ENCODE results near the gene LRP5.
"Not testable (repeated sequence)": the region's sequence is repeated elsewhere in the genome, so short reads cannot be mapped to it uniquely, and the experiment has no call there.

The LRP5 gene

DNA sequence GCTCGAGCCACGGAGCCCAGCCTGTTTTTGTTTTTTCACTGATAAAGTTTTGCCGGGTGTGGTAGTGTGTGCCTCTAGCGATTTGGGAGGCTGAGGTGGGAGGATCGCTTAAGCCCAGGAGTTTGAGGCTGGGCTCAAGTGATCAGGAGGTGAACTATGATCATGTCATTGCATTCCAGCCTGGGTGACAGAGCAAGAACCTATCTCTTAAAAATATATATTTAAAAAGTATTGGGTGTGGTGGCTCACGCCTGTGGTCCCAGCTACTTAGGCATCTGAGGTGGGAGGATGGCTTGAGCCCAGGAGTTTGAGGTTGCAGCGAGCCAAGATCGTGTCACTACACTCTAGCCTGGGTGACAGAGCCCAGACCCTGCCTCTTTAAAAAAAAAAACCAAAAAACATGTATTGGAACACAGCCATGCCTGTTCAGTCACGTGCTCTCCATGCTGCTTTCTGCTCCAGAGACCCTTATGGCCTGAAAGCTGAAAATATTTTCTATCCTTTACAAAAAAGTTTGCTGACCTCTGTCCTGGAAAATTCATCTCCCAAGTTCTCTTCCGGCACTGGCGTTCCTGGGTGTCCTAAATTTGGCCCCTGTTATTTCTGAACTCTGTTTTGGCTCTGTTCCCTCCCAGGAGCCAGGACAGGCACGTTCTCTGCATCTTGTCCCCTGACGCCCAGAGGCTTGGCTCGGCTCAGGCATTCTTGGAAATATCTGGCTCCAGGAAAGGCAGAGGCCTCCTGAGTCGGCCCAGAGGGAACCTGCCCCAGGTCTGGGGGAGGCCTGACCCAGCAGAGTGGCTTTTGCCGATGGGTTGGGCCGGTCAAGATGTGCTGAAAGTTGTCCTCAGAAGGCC, 86.8 kb downstream of the LRP5 start:
- DNase-seq: peak; percentile 50

DNA sequence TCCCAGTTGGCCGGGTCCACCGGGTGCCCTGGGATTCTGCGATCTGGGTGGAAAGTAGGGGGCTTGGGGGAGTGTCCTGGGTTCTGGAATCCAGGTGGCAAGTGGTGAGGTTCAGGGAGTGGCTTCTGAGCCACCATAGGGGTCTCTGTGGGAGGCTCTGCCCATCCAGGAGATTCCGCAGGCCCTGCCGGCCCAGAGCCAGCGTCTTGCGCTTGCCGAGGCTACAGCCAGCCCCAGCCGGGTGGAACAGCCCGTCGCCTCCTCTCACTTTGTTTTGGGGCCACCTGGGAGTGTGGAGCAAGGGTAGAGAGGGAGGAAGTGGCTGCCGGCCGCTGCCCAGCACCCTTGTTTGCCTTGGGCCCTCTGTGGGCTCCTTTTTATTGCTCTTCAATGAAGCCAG, 87.5 kb downstream of the LRP5 start:
- DNase-seq: no peak

DNA sequence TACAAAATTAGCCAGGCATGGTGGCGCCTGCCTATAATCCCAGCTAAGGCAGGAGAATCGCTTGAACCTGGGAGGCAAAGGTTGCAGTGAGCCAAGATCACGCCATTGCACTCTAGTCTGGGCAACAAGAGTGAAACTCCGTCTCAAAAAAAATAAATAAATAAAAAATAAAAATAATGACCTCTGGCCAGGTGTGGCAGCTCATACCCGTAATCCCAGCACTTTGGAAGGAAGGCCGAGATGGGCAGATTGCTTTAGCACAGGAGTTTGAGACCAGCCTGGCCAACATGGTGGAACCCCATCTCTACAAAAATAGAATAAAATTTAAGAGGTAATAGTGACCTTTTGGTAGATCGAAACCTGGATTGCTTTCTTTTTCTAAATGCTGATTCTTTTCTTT, 88.2 kb downstream of the LRP5 start:
- not testable (repeated sequence) for DNase-seq

DNA sequence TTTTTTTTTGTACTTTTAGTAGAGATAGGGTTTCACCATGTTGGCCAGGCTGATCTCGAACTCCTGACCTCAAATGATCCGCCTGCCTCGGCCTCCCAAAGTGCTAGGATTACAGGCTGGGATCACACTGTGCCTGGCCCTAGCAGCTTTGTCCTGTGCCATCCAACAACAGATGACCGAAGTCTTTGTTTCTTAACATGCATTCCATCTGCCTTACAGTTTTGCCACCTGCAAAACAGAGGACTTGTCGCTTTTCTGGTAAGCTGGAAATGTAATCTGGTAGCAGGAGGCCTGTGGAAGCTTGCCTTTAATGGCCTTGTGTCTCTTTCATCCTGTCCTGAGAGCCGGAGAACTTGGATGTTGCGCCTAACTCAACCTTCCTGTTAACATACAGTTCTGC, 89.5 kb downstream of the LRP5 start:
- DNase-seq: no peak

DNA sequence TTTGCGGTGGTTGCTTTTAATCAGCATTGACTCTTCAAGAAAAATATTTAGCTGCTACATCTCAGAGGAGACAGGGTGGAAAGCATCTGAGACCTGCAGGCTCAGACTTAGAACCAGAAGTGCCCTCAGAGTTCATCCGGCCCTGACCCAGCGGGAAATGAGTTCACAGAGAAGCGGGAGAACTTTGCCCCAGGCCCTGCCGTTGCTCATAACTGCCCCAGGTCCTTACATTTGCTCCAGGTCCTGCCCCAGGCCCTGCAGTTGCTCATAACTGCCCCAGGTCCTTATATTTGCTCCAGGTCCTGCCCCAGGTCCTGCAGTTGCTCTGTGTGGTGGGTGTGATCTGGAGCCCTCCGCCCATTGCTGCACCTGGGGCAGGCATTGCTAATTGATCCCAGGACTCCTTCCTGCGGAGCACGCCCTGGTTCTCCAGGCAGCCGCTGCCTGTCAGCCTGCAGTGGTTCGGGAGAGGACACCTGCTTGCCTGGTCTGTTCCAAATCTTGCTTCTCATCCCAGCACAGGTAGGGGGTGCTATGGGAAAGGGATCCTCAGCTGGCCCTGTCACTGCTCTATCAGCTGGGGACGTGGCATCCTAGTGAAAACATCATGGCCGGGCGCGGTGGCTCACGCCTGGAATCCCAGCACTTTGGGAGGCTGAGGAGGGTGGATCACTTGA, 90.1 kb downstream of the LRP5 start:
- no peak for DNase-seq

DNA sequence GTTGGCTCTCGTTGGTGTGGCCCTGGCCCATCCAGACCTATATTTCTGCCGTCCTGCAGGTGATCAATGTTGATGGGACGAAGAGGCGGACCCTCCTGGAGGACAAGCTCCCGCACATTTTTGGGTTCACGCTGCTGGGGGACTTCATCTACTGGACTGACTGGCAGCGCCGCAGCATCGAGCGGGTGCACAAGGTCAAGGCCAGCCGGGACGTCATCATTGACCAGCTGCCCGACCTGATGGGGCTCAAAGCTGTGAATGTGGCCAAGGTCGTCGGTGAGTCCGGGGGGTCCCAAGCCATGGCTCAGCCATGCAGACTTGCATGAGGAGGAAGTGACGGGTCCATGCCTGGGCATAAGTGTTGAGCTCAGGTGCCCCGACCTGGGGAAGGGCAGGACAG, 91.0 kb downstream of the LRP5 start:
- DNase-seq: no peak

DNA sequence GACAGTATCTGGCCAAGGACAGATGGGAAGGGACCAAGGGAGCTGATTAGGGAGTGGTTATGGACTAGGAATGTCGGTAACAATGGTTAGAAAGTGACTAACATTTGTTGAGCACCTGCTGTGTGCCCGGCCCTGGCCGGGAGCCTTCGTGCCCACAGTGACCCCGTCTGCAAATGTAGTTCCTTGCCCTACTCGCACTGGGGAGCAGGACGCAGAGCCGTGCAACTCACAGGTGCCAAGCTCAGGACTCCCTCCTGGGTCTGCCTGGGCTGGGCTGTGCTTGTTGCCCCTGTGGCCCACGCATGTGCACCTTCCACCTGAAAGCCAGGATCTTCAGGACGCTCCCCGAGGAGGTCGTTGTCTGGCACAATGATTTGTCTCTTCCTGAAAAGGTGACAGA, 91.4 kb downstream of the LRP5 start:
- no peak for DNase-seq

DNA sequence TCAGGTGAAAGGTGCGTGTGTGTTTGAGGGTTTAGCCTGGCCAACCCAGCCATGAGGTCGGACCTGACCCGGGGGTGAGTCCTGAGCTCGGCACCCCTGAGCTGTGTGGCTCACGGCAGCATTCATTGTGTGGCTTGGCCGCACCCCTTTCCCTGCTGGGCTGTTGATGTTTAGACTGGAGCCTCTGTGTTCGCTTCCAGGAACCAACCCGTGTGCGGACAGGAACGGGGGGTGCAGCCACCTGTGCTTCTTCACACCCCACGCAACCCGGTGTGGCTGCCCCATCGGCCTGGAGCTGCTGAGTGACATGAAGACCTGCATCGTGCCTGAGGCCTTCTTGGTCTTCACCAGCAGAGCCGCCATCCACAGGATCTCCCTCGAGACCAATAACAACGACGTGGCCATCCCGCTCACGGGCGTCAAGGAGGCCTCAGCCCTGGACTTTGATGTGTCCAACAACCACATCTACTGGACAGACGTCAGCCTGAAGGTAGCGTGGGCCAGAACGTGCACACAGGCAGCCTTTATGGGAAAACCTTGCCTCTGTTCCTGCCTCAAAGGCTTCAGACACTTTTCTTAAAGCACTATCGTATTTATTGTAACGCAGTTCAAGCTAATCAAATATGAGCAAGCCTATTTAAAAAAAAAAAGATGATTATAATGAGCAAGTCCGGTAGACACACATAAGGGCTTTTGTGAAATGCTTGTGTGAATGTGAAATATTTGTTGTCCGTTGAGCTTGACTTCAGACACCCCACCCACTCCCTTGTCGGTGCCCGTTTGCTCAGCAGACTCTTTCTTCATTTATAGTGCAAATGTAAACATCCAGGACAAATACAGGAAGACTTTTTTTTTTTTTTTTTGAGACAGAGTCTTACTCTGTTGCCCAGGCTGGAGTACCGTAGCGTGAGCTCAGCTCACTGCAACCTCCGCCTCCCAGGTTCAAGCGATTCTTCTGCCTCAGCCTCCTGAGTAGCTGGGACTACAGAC, 94.2 kb downstream of the LRP5 start:
- no peak for DNase-seq

DNA sequence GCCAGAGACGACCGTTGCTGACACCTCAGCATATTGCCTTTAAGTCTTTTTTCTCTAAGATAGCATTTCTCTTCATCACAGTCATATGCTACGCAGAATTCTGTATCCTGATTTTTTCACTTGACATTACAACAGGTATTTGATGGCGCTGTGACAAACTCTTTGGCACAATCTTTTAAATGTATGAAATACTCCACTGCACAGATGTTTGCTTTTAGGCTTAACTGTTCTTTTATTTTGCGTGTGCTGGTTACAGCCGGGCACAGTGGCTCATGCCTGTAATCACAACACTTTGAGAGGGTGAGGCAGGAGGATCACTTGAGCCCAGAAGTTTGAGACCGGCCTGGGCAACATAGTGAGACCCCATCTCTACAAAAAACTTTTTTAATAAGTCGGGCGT, 96.1 kb downstream of the LRP5 start:
- no peak for DNase-seq

DNA sequence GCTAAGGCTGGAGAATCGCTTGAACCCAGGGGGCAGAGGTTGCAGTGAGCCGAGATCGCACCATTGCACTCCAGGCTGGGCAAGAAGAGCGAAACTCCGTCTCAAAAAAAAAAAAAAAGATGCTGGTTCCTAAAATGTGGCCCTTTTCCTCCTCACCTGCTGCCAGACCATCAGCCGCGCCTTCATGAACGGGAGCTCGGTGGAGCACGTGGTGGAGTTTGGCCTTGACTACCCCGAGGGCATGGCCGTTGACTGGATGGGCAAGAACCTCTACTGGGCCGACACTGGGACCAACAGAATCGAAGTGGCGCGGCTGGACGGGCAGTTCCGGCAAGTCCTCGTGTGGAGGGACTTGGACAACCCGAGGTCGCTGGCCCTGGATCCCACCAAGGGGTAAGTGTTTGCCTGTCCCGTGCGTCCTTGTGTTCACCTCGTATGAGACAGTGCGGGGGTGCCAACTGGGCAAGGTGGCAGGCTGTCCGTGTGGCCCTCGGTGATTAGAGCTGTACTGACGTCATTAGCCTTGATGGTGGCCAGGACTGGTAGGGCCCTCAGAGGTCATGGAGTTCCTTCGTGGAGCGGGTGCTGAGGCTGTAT, 97.5 kb downstream of the LRP5 start:
- no peak for DNase-seq

DNA sequence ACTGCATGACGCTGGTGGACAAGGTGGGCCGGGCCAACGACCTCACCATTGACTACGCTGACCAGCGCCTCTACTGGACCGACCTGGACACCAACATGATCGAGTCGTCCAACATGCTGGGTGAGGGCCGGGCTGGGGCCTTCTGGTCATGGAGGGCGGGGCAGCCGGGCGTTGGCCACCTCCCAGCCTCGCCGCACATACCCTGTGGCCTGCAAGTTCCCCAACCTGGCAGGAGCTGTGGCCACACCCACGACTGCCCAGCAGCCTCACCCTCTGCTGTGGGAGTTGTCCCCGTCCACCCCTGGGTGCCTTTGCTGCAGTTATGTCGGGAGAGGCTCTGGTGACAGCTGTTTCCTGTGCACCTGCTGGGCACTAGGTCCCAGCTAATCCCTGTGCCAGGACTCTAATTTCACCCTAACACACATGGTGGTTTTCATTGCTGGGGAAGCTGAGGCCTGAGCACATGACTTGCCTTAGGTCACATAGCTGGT, 99.2 kb downstream of the LRP5 start:
- peak; percentile 31 for DNase-seq

DNA sequence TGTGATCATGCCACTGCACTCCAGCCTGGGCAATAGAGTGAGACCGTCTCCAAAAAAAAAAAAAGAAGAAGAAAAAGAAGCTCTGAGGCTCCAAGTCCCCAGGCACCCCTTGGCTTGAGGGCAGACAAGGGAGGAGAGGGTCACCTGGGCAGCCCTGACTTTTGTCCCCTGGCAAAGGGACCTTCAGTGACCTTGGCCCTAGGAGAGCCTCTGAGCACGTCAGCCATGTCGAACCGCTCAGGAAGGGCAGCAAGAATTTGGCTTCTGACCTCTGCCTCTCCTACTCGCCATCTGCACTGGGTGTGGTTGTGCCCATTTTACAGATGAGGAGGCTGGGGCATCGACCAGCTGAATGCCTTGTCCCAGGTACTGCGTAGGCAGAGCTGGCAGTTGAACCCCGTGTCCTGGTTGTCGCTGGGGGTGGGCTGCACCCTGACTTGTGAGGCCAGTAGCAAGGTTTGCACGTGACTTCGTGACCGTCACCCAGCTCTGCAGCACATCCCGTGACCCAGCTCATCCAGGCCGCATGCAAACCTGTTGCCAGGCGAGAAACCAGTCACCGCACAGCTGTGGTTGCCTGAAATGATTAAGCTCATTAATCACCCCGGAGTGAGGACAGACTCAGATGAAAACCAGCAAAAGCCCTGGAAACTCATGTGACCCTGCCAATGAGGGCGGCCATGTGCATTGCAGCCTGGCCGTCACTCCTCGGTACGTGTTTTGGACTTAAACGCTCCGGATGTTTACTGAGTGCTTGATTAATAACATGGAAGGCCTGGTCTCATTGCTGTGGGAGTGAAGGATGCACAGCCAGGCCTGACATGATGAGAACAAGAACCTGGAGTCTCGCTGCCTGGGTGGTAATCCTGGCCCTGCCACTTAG, 100.4 kb downstream of the LRP5 start:
- no peak for DNase-seq

DNA sequence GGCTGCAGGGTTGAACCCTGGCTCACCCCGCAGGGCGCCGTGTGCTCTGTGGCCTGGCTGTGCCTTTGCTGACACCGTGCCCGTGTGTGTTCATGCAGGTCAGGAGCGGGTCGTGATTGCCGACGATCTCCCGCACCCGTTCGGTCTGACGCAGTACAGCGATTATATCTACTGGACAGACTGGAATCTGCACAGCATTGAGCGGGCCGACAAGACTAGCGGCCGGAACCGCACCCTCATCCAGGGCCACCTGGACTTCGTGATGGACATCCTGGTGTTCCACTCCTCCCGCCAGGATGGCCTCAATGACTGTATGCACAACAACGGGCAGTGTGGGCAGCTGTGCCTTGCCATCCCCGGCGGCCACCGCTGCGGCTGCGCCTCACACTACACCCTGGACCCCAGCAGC, 101.2 kb downstream of the LRP5 start:
- DNase-seq: no peak

DNA sequence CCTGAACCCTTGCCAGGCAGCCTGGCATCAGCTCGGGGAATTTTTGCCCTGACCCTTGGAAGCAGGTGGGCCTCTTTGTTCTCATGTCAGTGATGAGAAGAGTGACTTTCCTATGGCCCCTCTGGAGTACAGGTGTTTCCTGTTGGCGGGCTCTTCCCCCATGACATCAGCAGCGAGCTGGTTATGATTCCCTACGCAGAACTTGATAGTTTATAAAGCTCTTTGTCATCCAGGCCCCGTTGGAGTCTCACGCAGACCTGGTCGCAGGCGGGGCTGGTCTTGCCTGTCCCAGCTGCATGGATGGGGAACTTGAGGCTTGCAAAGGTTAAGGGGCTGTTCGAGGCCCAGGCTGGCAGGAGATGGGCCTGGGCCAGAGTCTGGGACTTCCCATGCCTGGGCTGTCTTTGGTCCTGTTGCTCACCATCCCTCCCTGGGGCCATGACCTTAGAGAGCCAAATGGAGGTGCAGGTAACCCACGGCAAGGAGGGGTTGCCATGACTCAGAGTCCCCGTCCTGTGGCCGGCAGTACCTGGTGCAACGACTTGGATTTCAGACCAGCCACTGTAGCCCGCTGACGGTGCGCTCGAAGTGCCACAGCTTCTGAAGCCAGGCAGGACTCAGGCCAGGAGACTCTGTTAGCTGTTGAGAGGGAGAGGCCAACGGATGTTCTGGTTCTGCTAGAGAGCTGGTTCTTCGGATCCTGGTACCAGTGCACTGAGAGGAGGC, 102.3 kb downstream of the LRP5 start:
- DNase-seq: peak; percentile 16

DNA sequence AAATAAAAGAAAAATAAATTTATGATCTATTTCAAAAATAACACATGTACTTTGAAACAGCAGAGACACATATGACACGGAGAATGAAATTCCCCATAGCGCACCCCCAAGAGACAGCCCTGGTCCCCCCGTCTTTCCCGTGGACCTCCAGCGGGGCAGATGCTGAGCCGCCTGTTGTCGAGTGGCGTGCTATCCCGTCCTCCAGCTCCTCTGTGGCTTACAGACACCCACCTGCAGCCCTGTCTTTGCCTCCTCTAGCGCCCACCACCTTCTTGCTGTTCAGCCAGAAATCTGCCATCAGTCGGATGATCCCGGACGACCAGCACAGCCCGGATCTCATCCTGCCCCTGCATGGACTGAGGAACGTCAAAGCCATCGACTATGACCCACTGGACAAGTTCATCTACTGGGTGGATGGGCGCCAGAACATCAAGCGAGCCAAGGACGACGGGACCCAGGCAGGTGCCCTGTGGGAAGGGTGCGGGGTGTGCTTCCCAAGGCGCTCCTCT, 103.7 kb downstream of the LRP5 start:
- no peak for DNase-seq

DNA sequence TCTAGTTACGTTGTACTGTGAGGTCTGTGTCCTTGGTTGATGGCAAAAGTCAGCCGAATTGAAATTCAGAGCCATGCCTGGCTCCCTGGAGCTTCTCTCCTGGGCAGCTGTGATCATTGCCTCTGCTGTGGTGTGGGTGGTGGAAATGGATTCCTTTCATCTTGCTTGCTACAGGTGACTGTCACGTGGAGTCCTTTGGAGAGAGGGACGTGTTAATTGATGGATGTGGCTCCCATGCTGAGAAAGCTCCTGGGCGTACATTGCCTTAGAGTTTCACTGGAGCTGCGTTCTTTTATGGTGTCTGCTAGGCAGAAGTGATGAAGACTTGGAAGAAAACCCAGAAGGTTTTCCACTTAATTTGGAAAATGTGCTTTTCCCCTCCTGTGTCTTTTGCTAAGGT, 106.3 kb downstream of the LRP5 start:
- no peak for DNase-seq

DNA sequence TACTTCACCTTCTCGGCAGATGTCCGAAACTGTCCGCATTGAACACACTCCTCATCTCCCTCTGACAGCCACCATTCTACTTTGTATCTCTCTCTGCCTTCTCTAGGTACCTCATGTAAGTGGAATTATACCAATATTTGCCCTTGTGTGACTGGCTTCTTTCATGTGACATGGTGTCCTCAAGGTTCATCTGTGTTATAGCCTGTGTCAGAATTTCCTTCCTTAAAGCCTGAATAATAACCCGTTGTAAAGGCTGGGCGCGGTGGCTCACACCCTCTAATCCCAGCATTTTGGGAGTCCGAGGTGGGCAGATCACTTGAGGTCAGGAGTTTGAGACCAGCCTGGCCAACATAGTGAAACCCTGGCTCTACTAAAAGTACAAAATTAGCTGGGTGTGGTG, 107.8 kb downstream of the LRP5 start:
- no peak for DNase-seq

DNA sequence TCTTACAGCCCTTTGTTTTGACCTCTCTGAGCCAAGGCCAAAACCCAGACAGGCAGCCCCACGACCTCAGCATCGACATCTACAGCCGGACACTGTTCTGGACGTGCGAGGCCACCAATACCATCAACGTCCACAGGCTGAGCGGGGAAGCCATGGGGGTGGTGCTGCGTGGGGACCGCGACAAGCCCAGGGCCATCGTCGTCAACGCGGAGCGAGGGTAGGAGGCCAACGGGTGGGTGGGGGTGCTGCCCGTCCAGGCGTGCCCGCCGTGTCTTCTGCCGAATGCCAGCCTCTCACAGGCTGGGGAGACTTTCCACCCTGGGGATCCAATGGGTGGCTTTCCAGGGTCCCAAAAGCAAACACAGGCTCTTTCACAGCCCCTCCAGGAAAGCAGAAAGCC, 111.1 kb downstream of the LRP5 start:
- no peak for DNase-seq

DNA sequence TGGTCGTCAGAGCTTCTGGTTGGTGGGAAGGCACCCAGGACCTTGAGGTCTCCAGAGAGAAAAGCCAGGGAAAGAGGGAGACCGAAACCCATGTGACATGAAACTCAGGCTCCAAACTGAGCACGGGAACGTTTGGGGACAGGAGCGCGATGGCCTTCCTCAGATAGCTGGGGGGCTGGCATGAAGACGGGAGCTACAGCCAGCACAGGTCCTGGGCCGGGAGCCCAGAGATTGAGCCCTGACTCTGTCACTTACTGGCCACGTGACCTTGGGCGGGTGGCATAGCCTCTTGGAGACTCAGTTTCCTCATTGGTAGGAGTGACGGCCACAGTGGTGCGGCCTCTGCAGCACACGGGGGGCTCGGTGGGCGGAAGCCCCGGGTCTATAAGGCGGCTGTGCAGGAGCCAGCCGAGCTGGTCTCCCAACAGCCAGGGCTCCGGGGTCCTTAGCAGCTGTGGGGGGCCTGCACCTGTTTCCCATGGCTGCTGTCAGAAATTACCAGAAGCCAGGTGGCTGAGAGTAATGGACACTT, 111.8 kb downstream of the LRP5 start:
- DNase-seq: no peak
